ENCODE measurements around the gene TBX18. TPM values are rescaled to one million over a fixed set of nuclear protein-coding genes. Genes with fewer than 3 reads are reported as not detected.

TBX18 gene
- total RNA-seq, 4 donors from 2014 or later, result 1.6 to 19.3 (median 9.5) TPM

DNA sequence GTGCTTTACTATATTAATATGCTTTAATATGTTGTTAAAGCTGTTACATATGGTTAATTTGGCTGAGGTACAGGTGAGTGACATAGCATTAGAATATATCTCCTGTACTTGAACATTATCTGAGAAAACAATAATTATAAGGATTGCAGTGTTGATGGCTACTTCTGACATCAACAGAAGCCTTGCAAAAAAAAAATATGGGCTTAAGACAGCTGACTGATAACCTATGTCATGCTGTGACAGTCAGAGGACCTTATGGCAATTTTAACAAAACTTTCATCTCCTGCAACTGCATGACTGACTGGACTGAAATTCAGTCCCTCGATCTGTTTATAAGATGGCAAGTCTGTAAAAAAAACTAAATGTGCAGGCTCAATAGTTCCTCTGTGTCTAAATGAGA is 27.5 kb upstream of the TBX18 start:
- no peak for TF ChIP-seq POLR2AphosphoS5 (IDR thresholded peaks at IDR 0.05)
- TF ChIP-seq EP300 (IDR thresholded peaks at IDR 0.05), result no peak
- TF ChIP-seq, protein P1, sequence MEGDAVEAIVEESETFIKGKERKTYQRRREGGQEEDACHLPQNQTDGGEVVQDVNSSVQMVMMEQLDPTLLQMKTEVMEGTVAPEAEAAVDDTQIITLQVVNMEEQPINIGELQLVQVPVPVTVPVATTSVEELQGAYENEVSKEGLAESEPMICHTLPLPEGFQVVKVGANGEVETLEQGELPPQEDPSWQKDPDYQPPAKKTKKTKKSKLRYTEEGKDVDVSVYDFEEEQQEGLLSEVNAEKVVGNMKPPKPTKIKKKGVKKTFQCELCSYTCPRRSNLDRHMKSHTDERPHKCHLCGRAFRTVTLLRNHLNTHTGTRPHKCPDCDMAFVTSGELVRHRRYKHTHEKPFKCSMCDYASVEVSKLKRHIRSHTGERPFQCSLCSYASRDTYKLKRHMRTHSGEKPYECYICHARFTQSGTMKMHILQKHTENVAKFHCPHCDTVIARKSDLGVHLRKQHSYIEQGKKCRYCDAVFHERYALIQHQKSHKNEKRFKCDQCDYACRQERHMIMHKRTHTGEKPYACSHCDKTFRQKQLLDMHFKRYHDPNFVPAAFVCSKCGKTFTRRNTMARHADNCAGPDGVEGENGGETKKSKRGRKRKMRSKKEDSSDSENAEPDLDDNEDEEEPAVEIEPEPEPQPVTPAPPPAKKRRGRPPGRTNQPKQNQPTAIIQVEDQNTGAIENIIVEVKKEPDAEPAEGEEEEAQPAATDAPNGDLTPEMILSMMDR (IDR thresholded peaks at IDR 0.05), result no peak
- no peak for TF ChIP-seq POLR2A (IDR thresholded peaks at IDR 0.05)
- Histone ChIP-seq H3K36me3 (no peaks in the 10 kb centered on the region), H3K4me1 (no peaks in the 10 kb centered on the region), H3K9me3 (peaks cover 0 to 10% (median 0%) of the 10 kb centered on the region in 3 donors), H3K27me3 (peaks cover 10% of the 10 kb centered on the region), H3K4me3 (no peak overlapping the region), H3K27ac (no peak overlapping the region)
- WGBS, 2 donors (ENCODE audit: low coverage in 1 of 2), result 31 to 86% methylated on average over 1 of the region's 1 CpG
- no peak for ATAC-seq

DNA sequence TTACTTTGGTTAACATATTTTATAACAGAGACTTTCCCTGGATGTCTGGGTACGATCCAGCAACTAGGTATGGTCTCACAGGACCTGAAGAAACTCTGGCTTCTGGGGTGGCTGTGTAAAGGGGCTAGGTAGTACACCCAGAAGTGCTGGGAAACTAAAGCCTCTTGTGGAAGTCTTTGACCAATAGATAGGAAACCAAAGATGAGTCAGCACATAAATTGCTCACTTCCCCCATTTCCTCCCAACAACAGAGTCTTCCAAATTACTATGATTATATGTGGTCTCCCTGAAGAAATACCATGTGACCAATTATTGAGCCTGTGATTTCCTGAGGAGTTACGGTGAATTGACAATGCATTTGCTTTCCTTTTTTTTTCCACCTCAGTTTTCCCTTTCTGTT is 26.8 kb upstream of the TBX18 start:
- no peaks in the 10 kb centered on the region for H3K36me3 ChIP-seq
- H3K27ac ChIP-seq, result no peak overlapping the region
- H3K27me3 ChIP-seq, result peaks cover 12% of the 10 kb centered on the region
- peaks cover 0 to 10% (median 0%) of the 10 kb centered on the region in 3 donors for H3K9me3 ChIP-seq
- TF ChIP-seq POLR2AphosphoS5 (IDR thresholded peaks at IDR 0.05) (no peak), EP300 (IDR thresholded peaks at IDR 0.05) (no peak), POLR2A (IDR thresholded peaks at IDR 0.05) (no peak)
- TF ChIP-seq, protein P1 (IDR thresholded peaks at IDR 0.05), result no peak
- ATAC-seq, result no peak
- H3K4me3 ChIP-seq, result no peak overlapping the region
- no peaks in the 10 kb centered on the region for H3K4me1 ChIP-seq
- WGBS, 2 donors (ENCODE audit: low coverage in 1 of 2), result 49 to 60% methylated on average over 1 to 2 of the region's 2 CpGs

DNA sequence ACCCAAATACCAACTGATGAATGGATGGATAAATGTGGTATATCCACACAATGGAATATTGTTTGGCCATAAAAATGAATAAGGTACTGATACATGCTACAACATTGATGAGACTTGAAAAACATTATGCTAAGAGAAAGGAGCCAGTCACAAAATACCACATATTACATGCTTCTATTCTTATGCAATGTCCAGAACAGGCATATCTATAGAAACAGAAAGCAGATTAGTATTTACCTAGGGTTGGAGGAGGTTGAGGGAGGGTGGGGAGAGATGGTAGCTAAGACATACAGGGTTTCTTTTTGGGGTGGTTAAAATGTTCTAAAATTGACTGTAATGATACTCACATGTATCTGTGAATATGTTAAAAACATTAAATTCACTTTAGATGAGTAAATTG is 24.8 kb upstream of the TBX18 start:
- no peak overlapping the region for H3K27ac ChIP-seq
- no peak overlapping the region for H3K4me3 ChIP-seq
- peaks cover 0 to 10% (median 0%) of the 10 kb centered on the region in 3 donors for H3K9me3 ChIP-seq
- H3K27me3 ChIP-seq, result peaks cover 27% of the 10 kb centered on the region
- no peaks in the 10 kb centered on the region for H3K4me1 ChIP-seq
- ATAC-seq, result no peak
- no peaks in the 10 kb centered on the region for H3K36me3 ChIP-seq
- TF ChIP-seq, protein P1 (IDR thresholded peaks at IDR 0.05), result no peak

DNA sequence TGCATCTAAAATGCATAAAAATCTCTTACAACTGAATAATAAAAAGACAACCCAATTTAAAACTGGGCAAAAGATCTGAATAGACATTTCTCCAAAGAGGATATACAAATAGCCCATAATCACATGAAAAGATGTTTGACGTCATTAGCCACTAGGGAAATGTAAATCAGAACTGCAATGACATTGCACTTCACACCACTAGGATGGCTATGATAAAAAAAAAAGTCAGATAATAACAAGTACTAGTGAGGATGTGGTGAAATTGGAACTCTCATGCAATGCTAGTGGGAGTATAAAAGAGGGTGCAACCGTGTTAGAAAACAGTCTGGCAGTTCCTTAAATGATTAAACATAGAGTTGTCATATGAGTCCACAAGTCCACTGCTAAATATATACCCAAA is 24.3 kb upstream of the TBX18 start:
- Histone ChIP-seq H3K36me3 (no peaks in the 10 kb centered on the region), H3K9me3 (peaks cover 0 to 10% (median 0%) of the 10 kb centered on the region in 3 donors), H3K4me3 (no peak overlapping the region), H3K27me3 (peaks cover 32% of the 10 kb centered on the region), H3K4me1 (no peaks in the 10 kb centered on the region), H3K27ac (no peak overlapping the region)
- TF ChIP-seq EP300 (IDR thresholded peaks at IDR 0.05) (no peak), POLR2AphosphoS5 (IDR thresholded peaks at IDR 0.05) (no peak), POLR2A (IDR thresholded peaks at IDR 0.05) (no peak)
- TF ChIP-seq, protein P1 (IDR thresholded peaks at IDR 0.05), result no peak
- WGBS, 2 donors (ENCODE audit: low coverage in 1 of 2), result 49 to 90% methylated on average over 2 of the region's 2 CpGs
- ATAC-seq, result no peak

DNA sequence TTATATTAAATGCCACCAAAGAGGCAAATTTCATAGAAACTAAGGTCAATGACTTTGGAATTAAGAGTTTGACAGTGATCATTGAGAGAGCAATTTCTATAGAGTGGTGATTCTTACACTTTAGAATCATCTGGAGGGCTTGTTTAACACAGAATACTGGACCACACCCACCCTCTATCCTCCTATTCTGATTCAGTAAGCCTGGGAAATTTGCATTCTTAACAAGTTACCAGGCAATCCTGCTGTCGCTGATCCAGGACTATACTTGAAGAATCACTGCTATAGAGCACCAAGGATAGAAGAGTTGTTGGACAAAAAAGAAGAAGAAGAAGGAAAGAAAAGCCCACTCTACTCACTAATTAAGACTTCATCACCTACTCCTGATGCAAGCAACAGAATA is 21.3 kb upstream of the TBX18 start:
- H3K9me3 ChIP-seq, result peaks cover 0 to 10% (median 0%) of the 10 kb centered on the region in 3 donors
- 26 to 28% methylated on average over 1 of the region's 1 CpG for WGBS, 2 donors (ENCODE audit: low coverage in 1 of 2)
- H3K4me3 ChIP-seq, result no peak overlapping the region
- no peak for ATAC-seq
- no peak overlapping the region for H3K27ac ChIP-seq
- no peaks in the 10 kb centered on the region for H3K4me1 ChIP-seq
- no peaks in the 10 kb centered on the region for H3K36me3 ChIP-seq
- peaks cover 37% of the 10 kb centered on the region for H3K27me3 ChIP-seq
- TF ChIP-seq, protein P1 (IDR thresholded peaks at IDR 0.05), result no peak
- TF ChIP-seq POLR2A (IDR thresholded peaks at IDR 0.05) (no peak), POLR2AphosphoS5 (IDR thresholded peaks at IDR 0.05) (no peak)

Measured in gastroesophageal sphincter (tissue), 4 donors.